Right lobe of liver (tissue), 6 donors: ENCODE results near the gene MTHFD1L. TPM values are rescaled to one million over a fixed set of nuclear protein-coding genes. Genes with fewer than 3 reads are reported as not detected.

Experiments used
- ATAC-seq, 4 donors: fragments of 200-7000 bp; cut with Tn5 transposase; one replicate each; pipeline ENCODE4 v1.9.1; 2020; ENCODE audit warnings: mild to moderate bottlenecking in 4 of 4, moderate library complexity in 4 of 4
- DNase-seq, 3 donors: peaks; one replicate each; pipeline ENCODE4 v3.0.0-alpha.2; 2020
- H3K27ac ChIP-seq, 3 donors: fragments of 200-600 bp; one replicate each; pipeline ENCODE4 v1.8.0; 2022
- H3K27me3 ChIP-seq, 2 donors: fragments of 200-600 bp; one replicate each; pipeline ENCODE4 v1.8.0; 2022
- H3K36me3 ChIP-seq, 4 donors: fragments of 200-600 bp; sonication (generic) in 1 of 4; one replicate each; pipeline versions ENCODE4 v1.5.1 to v1.8.0; 2017 to 2022; ENCODE audit warnings: control low read depth in 1 of 4
- H3K4me1 ChIP-seq, 4 donors: fragments of 200-600 bp; sonication (generic) in 1 of 4; one replicate each; pipeline versions ENCODE4 v1.5.1 to v1.8.0; 2017 to 2022; ENCODE audit warnings: control low read depth in 1 of 4
- H3K4me3 ChIP-seq, 3 donors: fragments of 200-600 bp; one replicate each; pipeline ENCODE4 v1.8.0; 2022
- H3K9me3 ChIP-seq, 4 donors: fragments of 200-600 bp; sonication (generic) in 1 of 4; one replicate each; pipeline versions ENCODE4 v1.5.1 to v1.8.0; 2017 to 2022; ENCODE audit warnings: control low read depth in 1 of 4
- POLR2A ChIP-seq: fragments of 450-650 bp; IDR thresholded peaks from one replicate; pipeline ENCODE4 v1.6.1; 2017; ENCODE audit warnings: antibody characterized with exemption, mild to moderate bottlenecking
- WGBS: methylation state at CpG from one replicate; pipeline ENCODE4 v1.1.6; 2018; ENCODE audit warnings: low coverage, low lambda C conversion rate; ENCODE audit not compliant: insufficient coverage; ENCODE audit errors: missing lambda C conversion rate; 5-methylcytosine and 5-hydroxymethylcytosine counted together
- intact Hi-C, 2 donors: fragments of 100-400 bp; cut with DNase I; formaldehyde crosslinking; loops; one replicate each; pipeline versions ENCODE4 v1.11.2 to v1.14.1; 2022
- total RNA-seq, 6 experiments: library from RNA; depleted of rRNA in 2 of 6; stranded (reverse); fragments of >200 nt in 2 of 6; fragmentation: NEBNext Ultra II Directional in 3 of 6; extraction: Animal tissue kit (Norgen Biotek cat#: 25700) in 3 of 6; gene quantifications; one replicate each; pipeline versions ENCODE4 v1.1.0 to v1.2.4, GENCODE V29; 2016 to 2023
- TF ChIP-seq, protein P1 (sequence below), 4 donors: fragments of 200-600 bp in 3 of 4; fragments of 450-650 bp in 1 of 4; IDR thresholded peaks; one replicate each; pipeline versions ENCODE4 v1.5.1 to v1.8.0; 2016 to 2022; ENCODE audit warnings: antibody characterized with exemption in 4 of 4, mild to moderate bottlenecking in 2 of 4
- donor health status: DM: no; HTN: yes; CAD: no.
- donor health status: DM: no; HTN: no; CAD: no.
- donor health status: DM: no; HTN: no; CAD: no.
- donor health status: DM: no; HTN: yes; CAD: no.
- donor health status: DM: no; HTN: yes; CAD: no.

MTHFD1L gene
- total RNA-seq, 6 experiments from 2014 or later: 1.7 to 11.5 (median 4.9) TPM

- peaks cover 0 to 4% (median 0%) of the 10 kb centered on the region in 4 donors for H3K36me3 ChIP-seq
- H3K4me3 ChIP-seq: no peak overlapping the region
- TF ChIP-seq, protein P1, sequence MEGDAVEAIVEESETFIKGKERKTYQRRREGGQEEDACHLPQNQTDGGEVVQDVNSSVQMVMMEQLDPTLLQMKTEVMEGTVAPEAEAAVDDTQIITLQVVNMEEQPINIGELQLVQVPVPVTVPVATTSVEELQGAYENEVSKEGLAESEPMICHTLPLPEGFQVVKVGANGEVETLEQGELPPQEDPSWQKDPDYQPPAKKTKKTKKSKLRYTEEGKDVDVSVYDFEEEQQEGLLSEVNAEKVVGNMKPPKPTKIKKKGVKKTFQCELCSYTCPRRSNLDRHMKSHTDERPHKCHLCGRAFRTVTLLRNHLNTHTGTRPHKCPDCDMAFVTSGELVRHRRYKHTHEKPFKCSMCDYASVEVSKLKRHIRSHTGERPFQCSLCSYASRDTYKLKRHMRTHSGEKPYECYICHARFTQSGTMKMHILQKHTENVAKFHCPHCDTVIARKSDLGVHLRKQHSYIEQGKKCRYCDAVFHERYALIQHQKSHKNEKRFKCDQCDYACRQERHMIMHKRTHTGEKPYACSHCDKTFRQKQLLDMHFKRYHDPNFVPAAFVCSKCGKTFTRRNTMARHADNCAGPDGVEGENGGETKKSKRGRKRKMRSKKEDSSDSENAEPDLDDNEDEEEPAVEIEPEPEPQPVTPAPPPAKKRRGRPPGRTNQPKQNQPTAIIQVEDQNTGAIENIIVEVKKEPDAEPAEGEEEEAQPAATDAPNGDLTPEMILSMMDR (IDR thresholded peaks at IDR 0.05): no peak
- TF ChIP-seq POLR2A: no peak
- no peak for DNase-seq
- H3K27ac ChIP-seq: no peak overlapping the region
- H3K9me3 ChIP-seq: no peaks in the 10 kb centered on the region
- intact Hi-C loops: no loop called here
- no peak for ATAC-seq
- 92% methylated on average over 8 of the region's 8 CpGs for WGBS
- H3K27me3 ChIP-seq: no peaks in the 10 kb centered on the region
- H3K4me1 ChIP-seq: no peaks in the 10 kb centered on the region
Measured at GRCh38 chr6:150971219-150971618, 105.7 kb downstream of the MTHFD1L start.

DNA sequence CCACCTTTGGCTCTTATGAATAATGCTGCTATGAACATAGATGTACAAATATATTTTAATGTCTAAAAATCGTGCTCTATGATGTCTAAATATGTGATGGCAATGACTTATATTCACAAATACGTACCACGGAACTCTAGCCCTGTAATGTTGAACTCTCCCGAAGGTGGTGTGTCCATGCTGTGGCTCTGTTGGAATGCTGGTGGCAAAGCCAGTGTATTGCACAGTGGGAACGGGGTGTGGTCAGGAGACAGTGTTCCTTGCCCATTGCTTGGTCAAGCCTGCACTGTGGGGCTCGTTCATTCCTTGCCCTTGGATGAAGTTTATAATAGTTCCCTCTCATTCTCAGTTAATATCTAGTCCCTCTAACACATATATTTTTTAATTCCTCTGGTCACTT lies 109.6 kb downstream of the MTHFD1L start:
- 98% methylated on average over 6 of the region's 6 CpGs for WGBS
- no peaks in the 10 kb centered on the region for H3K27me3 ChIP-seq
- no peaks in the 10 kb centered on the region for H3K36me3 ChIP-seq
- intact Hi-C loops: no loop called here
- TF ChIP-seq, protein P1 (IDR thresholded peaks at IDR 0.05): no peak
- no peak for TF ChIP-seq POLR2A
- H3K4me1 ChIP-seq: no peaks in the 10 kb centered on the region
- no peak overlapping the region for H3K27ac ChIP-seq
- ATAC-seq (no peak), DNase-seq (no peak)
- no peaks in the 10 kb centered on the region for H3K9me3 ChIP-seq
- no peak overlapping the region for H3K4me3 ChIP-seq

DNA sequence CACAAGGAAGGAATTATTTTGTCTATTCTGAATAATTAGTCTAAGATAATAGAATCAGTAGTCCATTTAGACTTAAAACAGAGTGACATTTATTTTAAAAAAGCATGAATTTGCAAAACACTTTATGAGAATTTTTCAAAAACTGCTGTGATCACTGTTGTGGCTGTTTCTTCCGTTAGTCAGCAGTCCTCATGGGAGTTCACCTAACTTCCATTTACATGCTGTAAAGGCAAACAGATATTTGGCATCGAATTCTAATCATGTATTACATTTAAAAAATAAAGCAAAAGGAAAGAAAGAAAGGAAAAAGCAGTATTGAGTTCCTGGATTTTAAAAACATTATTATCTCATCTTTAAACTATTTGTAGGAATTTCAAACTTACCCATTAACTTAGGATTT lies 111.8 kb downstream of the MTHFD1L start:
- no peaks in the 10 kb centered on the region for H3K36me3 ChIP-seq
- H3K4me3 ChIP-seq: no peak overlapping the region
- no peak for DNase-seq
- H3K4me1 ChIP-seq: no peaks in the 10 kb centered on the region
- intact Hi-C loops: no loop called here
- 77% methylated on average over 2 of the region's 2 CpGs for WGBS
- no peak for TF ChIP-seq POLR2A
- TF ChIP-seq, protein P1 (IDR thresholded peaks at IDR 0.05): no peak
- H3K27ac ChIP-seq: no peak overlapping the region
- H3K9me3 ChIP-seq: no peaks in the 10 kb centered on the region
- H3K27me3 ChIP-seq: no peaks in the 10 kb centered on the region
- ATAC-seq: no peak

GRCh38 chr6:150978624-150979023 lies 113.1 kb downstream of the MTHFD1L start:
- intact Hi-C loops: no loop called here
- Histone ChIP-seq H3K4me3 (no peak overlapping the region), H3K36me3 (no peaks in the 10 kb centered on the region), H3K4me1 (no peaks in the 10 kb centered on the region), H3K27ac (no peak overlapping the region), H3K27me3 (no peaks in the 10 kb centered on the region), H3K9me3 (no peaks in the 10 kb centered on the region)
- TF ChIP-seq, protein P1 (IDR thresholded peaks at IDR 0.05): no peak
- no peak for TF ChIP-seq POLR2A
- DNase-seq (no peak), ATAC-seq (no peak)
- WGBS: 98% methylated on average over 10 of the region's 10 CpGs

DNA sequence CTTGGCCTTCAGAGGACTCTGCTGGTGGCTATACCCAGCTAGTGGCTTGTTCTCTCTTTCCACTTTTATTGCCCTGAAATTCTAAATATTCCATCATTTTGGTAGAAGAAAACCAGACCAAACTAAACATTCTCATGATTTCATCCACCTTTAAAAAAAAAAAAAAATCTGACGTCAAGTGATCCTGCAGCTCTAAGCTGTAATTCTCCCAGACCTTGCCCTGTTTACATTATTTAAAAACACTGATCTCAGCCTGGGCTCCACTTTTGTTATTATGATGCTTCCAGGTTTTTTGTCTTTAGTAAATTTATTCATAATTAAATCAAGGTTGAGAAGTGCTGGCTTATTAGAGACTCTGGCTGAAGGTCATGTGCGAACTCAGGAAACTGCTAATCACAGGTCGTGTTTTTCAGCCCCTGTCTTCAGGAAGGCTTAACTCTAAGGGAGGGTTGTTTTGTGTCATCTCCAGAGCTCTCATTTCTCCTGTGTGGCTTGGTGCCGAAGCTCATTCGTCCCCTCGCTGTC lies 114.4 kb downstream of the MTHFD1L start:
- TF ChIP-seq, protein P1 (IDR thresholded peaks at IDR 0.05): no peak
- TF ChIP-seq POLR2A: no peak
- ATAC-seq: no peak

More for the DNA sequence above, 114.4 kb downstream of the MTHFD1L start:
- Histone ChIP-seq H3K4me3 (no peak overlapping the region), H3K4me1 (no peaks in the 10 kb centered on the region), H3K27me3 (no peaks in the 10 kb centered on the region), H3K9me3 (no peaks in the 10 kb centered on the region), H3K27ac (no peak overlapping the region), H3K36me3 (no peaks in the 10 kb centered on the region)
- 92% methylated on average over 6 of the region's 6 CpGs for WGBS
- intact Hi-C loops: no loop called here
- no peak for DNase-seq
